IMR-90 (cell line): ENCODE measurements around the gene SLC6A3. TPM values are rescaled to one million over a fixed set of nuclear protein-coding genes. Genes with fewer than 3 reads are reported as not detected.

Experiments
- ATAC-seq: fragments of 200-7000 bp; cut with Tn5 transposase; 2 replicates; pipeline ENCODE4 v1.9.1; 2020; ENCODE audit warnings: low read depth, mild to moderate bottlenecking, moderate library complexity
- BruUV-seq: library from RNA; stranded (reverse); fragments of 400-500 nt; replicated peaks from 2 replicates; lab custom pipeline; 2021; lab: Mats Ljungman, UMichigan
- CTCF ChIA-PET: fragments of 300-600 bp; formaldehyde crosslinking; extraction: SDS; loops from one replicate; lab custom pipeline; 2021; ENCODE audit warnings: antibody characterized with exemption; lab: Yijun Ruan, JAX
- POLR2A ChIA-PET: fragments of 300-600 bp; sonication (Branson Sonifier 250); formaldehyde crosslinking; loops from one replicate; lab custom pipeline; 2022; ENCODE audit warnings: antibody characterized with exemption; ENCODE audit not compliant: unreplicated experiment; lab: Charles Lee
- DNase-seq: peaks from one replicate; pipeline ENCODE4 v3.0.0; 2013
- H2AFZ ChIP-seq: replicated peaks from 2 replicates; pipeline ENCODE3; 2013; ENCODE audit warnings: low read length, mild to moderate bottlenecking; ENCODE audit not compliant: poor library complexity
- H2AK5ac ChIP-seq: 2 replicates; pipeline ENCODE4 v1.6.1; 2013; ENCODE audit warnings: low read depth, low read length, inconsistent platforms
- H2AK9ac ChIP-seq: replicated peaks from 2 replicates; pipeline ENCODE3; 2013; ENCODE audit warnings: mild to moderate bottlenecking, low read depth, low read length, moderate library complexity; ENCODE audit not compliant: poor library complexity
- H2BK120ac ChIP-seq: 2 replicates; pipeline ENCODE4 v1.6.1; 2013; ENCODE audit warnings: low read depth, low read length, inconsistent platforms
- H2BK15ac ChIP-seq: 3 replicates; pipeline ENCODE4 v1.6.1; 2013; ENCODE audit warnings: low read depth, low read length, inconsistent platforms
- H2BK20ac ChIP-seq: 2 replicates; pipeline ENCODE4 v1.6.1; 2013; ENCODE audit warnings: low read depth, mild to moderate bottlenecking, inconsistent platforms, low read length, moderate library complexity
- H2BK5ac ChIP-seq: 2 replicates; pipeline ENCODE4 v1.6.1; 2013; ENCODE audit warnings: mild to moderate bottlenecking, low read depth, low read length, inconsistent platforms; ENCODE audit not compliant: poor library complexity, severe bottlenecking
- H3K14ac ChIP-seq: replicated peaks from 2 replicates; pipeline ENCODE4 v1.6.1; 2013; ENCODE audit warnings: low read depth, low read length, inconsistent platforms
- H3K18ac ChIP-seq: 2 replicates; pipeline ENCODE4 v1.6.1; 2013; ENCODE audit warnings: low read depth, low read length, control low read depth
- H3K23ac ChIP-seq: 2 replicates; pipeline ENCODE4 v1.6.1; 2013; ENCODE audit warnings: low read depth, low read length, inconsistent platforms
- H3K27ac ChIP-seq: 2 replicates; pipeline ENCODE4 v1.5.1; 2013; ENCODE audit warnings: mild to moderate bottlenecking, control low read depth, low read length; ENCODE audit not compliant: insufficient read depth
- H3K27me3 ChIP-seq: 2 replicates; pipeline ENCODE4 v1.6.1; 2013; ENCODE audit warnings: low read length; ENCODE audit not compliant: control insufficient read depth, insufficient read depth
- H3K36me3 ChIP-seq: 2 replicates; pipeline ENCODE4 v1.6.1; 2013; ENCODE audit warnings: low read length, mixed read lengths; ENCODE audit not compliant: control insufficient read depth, insufficient read depth
- H3K4ac ChIP-seq: 2 replicates; pipeline ENCODE4 v1.6.1; 2013; ENCODE audit warnings: low read depth, low read length, inconsistent platforms
- H3K4me1 ChIP-seq: 2 replicates; pipeline ENCODE4 v1.6.1; 2013; ENCODE audit warnings: low read length, mixed read lengths; ENCODE audit not compliant: control insufficient read depth, insufficient read depth
- H3K4me2 ChIP-seq: 2 replicates; pipeline ENCODE4 v1.6.1; 2013; ENCODE audit warnings: low read depth, mild to moderate bottlenecking, control low read depth, low read length, moderate library complexity
- H3K4me3 ChIP-seq: 2 replicates; pipeline ENCODE4 v1.5.1; 2013; ENCODE audit warnings: low read depth, mild to moderate bottlenecking, control low read depth, low read length, moderate library complexity; ENCODE audit not compliant: insufficient read depth
- H3K56ac ChIP-seq: 2 replicates; pipeline ENCODE4 v1.6.1; 2013; ENCODE audit warnings: low read length, inconsistent platforms; ENCODE audit not compliant: insufficient read depth; ENCODE audit errors: extremely low read depth
- H3K79me1 ChIP-seq, 2 experiments: 2 replicates each; pipeline ENCODE4 v1.6.1; 2013; ENCODE audit warnings: low read length in 2 of 2, inconsistent platforms in 1 of 2, low read depth in 1 of 2
- H3K9ac ChIP-seq: 2 replicates; pipeline ENCODE4 v1.6.1; 2013; ENCODE audit warnings: low read depth, low read length, control low read depth
- H3K9me1 ChIP-seq: 2 replicates; pipeline ENCODE4 v1.6.1; 2013; ENCODE audit warnings: low read length, inconsistent platforms; ENCODE audit not compliant: insufficient read depth
- H3K9me3 ChIP-seq: 2 replicates; pipeline ENCODE4 v1.6.1; 2013; ENCODE audit warnings: low read length; ENCODE audit not compliant: control insufficient read depth, insufficient read depth
- H4K20me1 ChIP-seq: 2 replicates; pipeline ENCODE4 v1.6.1; 2013; ENCODE audit warnings: low read length, inconsistent platforms; ENCODE audit not compliant: insufficient read depth
- H4K5ac ChIP-seq: 2 replicates; pipeline ENCODE4 v1.6.1; 2013; ENCODE audit warnings: mild to moderate bottlenecking, low read depth, low read length, control low read depth
- H4K8ac ChIP-seq, 2 experiments: 2 replicates each; pipeline ENCODE4 v1.6.1; 2013; ENCODE audit warnings: low read depth in 2 of 2, low read length in 2 of 2, control low read depth in 1 of 2, inconsistent platforms in 1 of 2
- H4K91ac ChIP-seq: 2 replicates; pipeline ENCODE4 v1.6.1; 2013; ENCODE audit warnings: low read depth, low read length, inconsistent platforms; ENCODE audit not compliant: insufficient read depth
- BHLHE40 ChIP-seq: fragments of 150-350 bp; IDR thresholded peaks from 2 replicates; pipeline ENCODE4 v1.6.1; 2016; ENCODE audit warnings: mild to moderate bottlenecking, low read depth, low read length
- CEBPB ChIP-seq: IDR thresholded peaks from 2 replicates; pipeline ENCODE4 v1.6.1; 2012; ENCODE audit warnings: low read depth, low read length, improper control_type of control experiment
- CHD1 ChIP-seq: IDR thresholded peaks from 2 replicates; pipeline ENCODE4 v1.6.1; 2012; ENCODE audit warnings: low read depth, low read length, improper control_type of control experiment
- MAFK ChIP-seq: IDR thresholded peaks from 2 replicates; pipeline ENCODE4 v1.6.1; 2012; ENCODE audit warnings: low read depth, low read length, improper control_type of control experiment
- MAZ ChIP-seq: IDR thresholded peaks from 2 replicates; pipeline ENCODE4 v1.6.1; 2012; ENCODE audit warnings: low read depth, mild to moderate bottlenecking, low read length, improper control_type of control experiment, moderate library complexity, borderline replicate concordance
- NFE2L2 ChIP-seq: fragments of 150-350 bp; IDR thresholded peaks from 2 replicates; pipeline ENCODE4 v1.6.1; 2016; ENCODE audit warnings: low read depth, mild to moderate bottlenecking, low read length
- POLR2A ChIP-seq: IDR thresholded peaks from 2 replicates; pipeline ENCODE4 v1.6.1; 2012; ENCODE audit warnings: mild to moderate bottlenecking, low read depth, low read length
- RCOR1 ChIP-seq: IDR thresholded peaks from 2 replicates; pipeline ENCODE4 v1.6.1; 2012; ENCODE audit warnings: mild to moderate bottlenecking, low read length, improper control_type of control experiment; ENCODE audit not compliant: insufficient replicate concordance
- RFX5 ChIP-seq: IDR thresholded peaks from 2 replicates; pipeline ENCODE4 v1.8.0; 2012; ENCODE audit warnings: low read depth, mild to moderate bottlenecking, low read length, moderate library complexity
- WGBS, 2 experiments: methylation state at CpG; one replicate each; pipeline versions ENCODE4 v1.1.5 to v1.1.7; 2013; ENCODE audit warnings: missing lambda C conversion rate in 2 of 2; ENCODE audit not compliant: insufficient read length in 1 of 2; ENCODE audit errors: extremely low coverage in 2 of 2; 5-methylcytosine and 5-hydroxymethylcytosine counted together
- dilution Hi-C: fragments of 300-500 bp; cut with HindIII; formaldehyde crosslinking; loops from one replicate; pipeline ENCODE4 v1.14.3; 2018; ENCODE audit warnings: low sequenced_read_pairs; ENCODE audit not compliant: unreplicated experiment
- in situ Hi-C: fragments of 300-500 bp; cut with MboI; formaldehyde crosslinking; loops from 3 replicates; pipeline ENCODE4 v1.14.3; 2019; ENCODE audit warnings: low sequenced_read_pairs, inconsistent platforms, mixed read lengths
- intact Hi-C: fragments of 100-400 bp; cut with micrococcal nuclease; formaldehyde crosslinking; loops from 2 replicates; pipeline ENCODE4 v1.10.0; 2022
- polyA plus RNA-seq, 3 experiments: library from polyadenylated mRNA; depleted of rRNA; stranded (reverse); fragments of >200 nt; gene quantifications; 2 replicates each; pipeline ENCODE4 v1.2.3, GENCODE V29; 2012; ENCODE audit warnings: low replicate concordance in 1 of 3
- total RNA-seq: library from RNA; depleted of rRNA; stranded (reverse); fragments of >200 nt; gene quantifications from 2 replicates; pipeline ENCODE4 v1.2.3, GENCODE V29; 2012
- TF ChIP-seq, protein P1 (sequence below): conservative IDR thresholded peaks from 2 replicates; pipeline ENCODE4 v1.5.1; 2012; ENCODE audit warnings: mild to moderate bottlenecking, low read depth, low read length, improper control_type of control experiment

The SLC6A3 gene
- total and polyA plus RNA-seq, 2 of the 4 experiments (the other 2 are of a cell fraction) = not detected

DNA sequence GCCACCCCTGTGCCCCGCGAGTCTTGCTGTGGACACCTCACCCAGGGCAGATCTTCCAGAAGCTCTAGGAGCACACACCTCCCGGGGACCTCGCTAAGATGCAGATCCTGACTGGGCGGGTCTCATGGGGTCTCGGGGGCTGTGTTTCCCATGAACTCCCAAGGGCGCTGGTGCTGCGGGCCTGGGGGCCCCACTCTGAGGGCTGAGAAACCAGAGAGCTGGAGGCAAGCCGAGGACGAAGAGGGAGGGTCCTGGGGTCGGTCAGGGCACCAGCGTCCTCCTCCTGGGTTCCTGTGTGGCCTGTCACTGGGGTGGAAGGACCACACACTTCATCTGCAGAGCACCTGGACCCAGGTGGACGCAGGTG, 30.2 kb downstream of the SLC6A3 start:
- no TSS peak for BruUV-seq
- no peak overlapping the region for H4K5ac ChIP-seq
- H3K56ac ChIP-seq = no peak overlapping the region
- no peak overlapping the region for H3K14ac ChIP-seq
- DNase-seq (no peak), ATAC-seq (no peak)
- peaks cover 13% of the 10 kb centered on the region; the same call in 1 of the 2 replicates for H3K27me3 ChIP-seq
- no peaks in the 10 kb centered on the region for H4K20me1 ChIP-seq
- H4K91ac ChIP-seq = no peak overlapping the region
- no peak overlapping the region for H3K9ac ChIP-seq
- WGBS, 2 experiments = 50% methylated on average over 4 of the region's 13 CpGs; no CpG with 5 or more reads in 1 of the 2 experiments
- H3K9me3 ChIP-seq = no peaks in the 10 kb centered on the region
- no peaks in the 10 kb centered on the region for H3K9me1 ChIP-seq
- no peak for TF ChIP-seq CHD1
- TF ChIP-seq MAZ = no peak
- TF ChIP-seq POLR2A = no peak
- TF ChIP-seq RCOR1 = no peak
- no peak for TF ChIP-seq NFE2L2
- TF ChIP-seq CEBPB = no peak
- no peak for TF ChIP-seq BHLHE40
- no peak for TF ChIP-seq MAFK
- TF ChIP-seq RFX5 = no peak
- TF ChIP-seq, protein P1, sequence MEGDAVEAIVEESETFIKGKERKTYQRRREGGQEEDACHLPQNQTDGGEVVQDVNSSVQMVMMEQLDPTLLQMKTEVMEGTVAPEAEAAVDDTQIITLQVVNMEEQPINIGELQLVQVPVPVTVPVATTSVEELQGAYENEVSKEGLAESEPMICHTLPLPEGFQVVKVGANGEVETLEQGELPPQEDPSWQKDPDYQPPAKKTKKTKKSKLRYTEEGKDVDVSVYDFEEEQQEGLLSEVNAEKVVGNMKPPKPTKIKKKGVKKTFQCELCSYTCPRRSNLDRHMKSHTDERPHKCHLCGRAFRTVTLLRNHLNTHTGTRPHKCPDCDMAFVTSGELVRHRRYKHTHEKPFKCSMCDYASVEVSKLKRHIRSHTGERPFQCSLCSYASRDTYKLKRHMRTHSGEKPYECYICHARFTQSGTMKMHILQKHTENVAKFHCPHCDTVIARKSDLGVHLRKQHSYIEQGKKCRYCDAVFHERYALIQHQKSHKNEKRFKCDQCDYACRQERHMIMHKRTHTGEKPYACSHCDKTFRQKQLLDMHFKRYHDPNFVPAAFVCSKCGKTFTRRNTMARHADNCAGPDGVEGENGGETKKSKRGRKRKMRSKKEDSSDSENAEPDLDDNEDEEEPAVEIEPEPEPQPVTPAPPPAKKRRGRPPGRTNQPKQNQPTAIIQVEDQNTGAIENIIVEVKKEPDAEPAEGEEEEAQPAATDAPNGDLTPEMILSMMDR = no peak
- intact Hi-C loops = no loop called here
- H3K4ac ChIP-seq = no peak overlapping the region
- no peak overlapping the region for H3K4me3 ChIP-seq
- H2AFZ ChIP-seq = no peak overlapping the region
- H3K4me2 ChIP-seq = no peak overlapping the region
- ChIA-PET CTCF (no interaction called here), POLR2A (no interaction called here)
- no peak overlapping the region for H3K23ac ChIP-seq
- H4K8ac ChIP-seq = no peak overlapping the region
- in situ Hi-C loops = no loop called here
- H2BK5ac ChIP-seq = no peak overlapping the region
- H3K79me1 ChIP-seq = no peaks in the 10 kb centered on the region
- H3K27ac ChIP-seq = no peak overlapping the region
- H3K36me3 ChIP-seq = no peaks in the 10 kb centered on the region
- no peak overlapping the region for H2AK5ac ChIP-seq
- H2AK9ac ChIP-seq = no peak overlapping the region
- H2BK120ac ChIP-seq = no peak overlapping the region
- H3K4me1 ChIP-seq = no peaks in the 10 kb centered on the region
- H2BK20ac ChIP-seq = no peak overlapping the region
- H3K18ac ChIP-seq = no peak overlapping the region
- dilution Hi-C loops = no loop called here
- no peak overlapping the region for H2BK15ac ChIP-seq
